HG02678 (cell line): ENCODE measurements around the gene CPD.
"Not testable (repeated sequence)": the region's sequence is repeated elsewhere in the genome, so short reads cannot be mapped to it uniquely, and the experiment has no call there.

Experiments used
- ATAC-seq: cut with Tn5 transposase; IDR thresholded peaks from one replicate; pipeline ENCODE4 v1.9.1; 2021; ENCODE audit warnings: mild to moderate bottlenecking, moderate library complexity; ENCODE audit not compliant: unreplicated experiment

Gene CPD

GRCh38 chr17:30422171-30422570, 43.4 kb downstream of the CPD start:
- no peak for ATAC-seq

- ATAC-seq = no peak
These were observed 45.7 kb downstream of the CPD start for GRCh38 chr17:30424471-30424870.

- ATAC-seq = no peak
These were observed 47.6 kb downstream of the CPD start for GRCh38 chr17:30426292-30426691.

- no peak for ATAC-seq
These were observed 48.9 kb downstream of the CPD start for GRCh38 chr17:30427611-30428010.

- ATAC-seq = no peak
These were observed 50.4 kb downstream of the CPD start for GRCh38 chr17:30429155-30429554.

GRCh38 chr17:30433514-30433913, 54.8 kb downstream of the CPD start:
- ATAC-seq = no peak

- ATAC-seq = no peak
These were observed 58.0 kb downstream of the CPD start for GRCh38 chr17:30436729-30437128.

- ATAC-seq = no peak
These were observed 65.0 kb downstream of the CPD start for GRCh38 chr17:30443721-30444120.

- not testable (repeated sequence) for ATAC-seq
These were observed 67.9 kb downstream of the CPD start for GRCh38 chr17:30446640-30447039.

GRCh38 chr17:30449480-30449879, 70.8 kb downstream of the CPD start:
- no peak for ATAC-seq

GRCh38 chr17:30450125-30451027, 71.6 kb downstream of the CPD start:
- ATAC-seq = no peak

GRCh38 chr17:30454635-30455034, 75.9 kb downstream of the CPD start:
- ATAC-seq = no peak

GRCh38 chr17:30458371-30458770, 79.6 kb downstream of the CPD start:
- no peak for ATAC-seq

GRCh38 chr17:30458797-30459413, 80.2 kb downstream of the CPD start:
- ATAC-seq = not testable (repeated sequence)

- ATAC-seq = no peak
These were observed 89.7 kb downstream of the CPD start for GRCh38 chr17:30468465-30468864.

GRCh38 chr17:30472238-30472890, 93.6 kb downstream of the CPD start:
- no peak for ATAC-seq

- no peak for ATAC-seq
These were observed 96.5 kb downstream of the CPD start for GRCh38 chr17:30475206-30475605.

- ATAC-seq = peak; percentile 7
These were observed 98.0 kb downstream of the CPD start for GRCh38 chr17:30476726-30477082.

GRCh38 chr17:30477083-30477773, 98.5 kb downstream of the CPD start, which contains the start of gene GOSR1:
GOSR1 (plus strand) TSS chr17:30477408; CDS start chr17:30477434, 26 bp downstream.
- ATAC-seq = peak; percentile 97

GRCh38 chr17:30477774-30478115, 99.0 kb downstream of the CPD start:
- ATAC-seq = no peak

GRCh38 chr17:30482555-30482954, 103.8 kb downstream of the CPD start:
- ATAC-seq = no peak
